ENCODE data around the gene PLG.
"Not testable (repeated sequence)": the region's sequence is repeated elsewhere in the genome, so short reads cannot be mapped to it uniquely, and the experiment has no call there.

The PLG gene

DNA sequence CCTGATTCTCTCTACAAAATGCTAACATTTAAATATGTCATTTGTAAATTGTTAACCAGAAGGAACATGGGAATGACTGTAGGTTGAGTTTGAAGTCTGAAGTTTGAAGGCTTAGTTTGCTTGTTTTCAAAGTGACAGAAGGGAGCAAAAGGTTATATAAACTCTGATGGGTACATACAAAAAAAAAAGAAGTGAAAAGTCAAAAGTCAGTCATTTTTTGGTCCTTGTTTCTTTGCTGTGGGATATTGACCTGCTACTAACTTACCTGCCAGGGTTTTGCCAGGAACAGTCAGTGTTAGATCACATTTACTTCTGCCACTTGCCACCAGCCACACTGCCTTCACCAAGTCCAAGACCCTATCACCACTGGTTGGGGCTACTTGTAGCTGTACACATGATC lies 6.9 kb downstream of the PLG start:
- not testable (repeated sequence) for DNase-seq

GRCh38 chr6:160714731-160715316 lies 12.8 kb downstream of the PLG start:
- DNase-seq: no peak

- DNase-seq: no peak
These were observed 28.9 kb downstream of the PLG start for GRCh38 chr6:160730911-160731310.

DNA sequence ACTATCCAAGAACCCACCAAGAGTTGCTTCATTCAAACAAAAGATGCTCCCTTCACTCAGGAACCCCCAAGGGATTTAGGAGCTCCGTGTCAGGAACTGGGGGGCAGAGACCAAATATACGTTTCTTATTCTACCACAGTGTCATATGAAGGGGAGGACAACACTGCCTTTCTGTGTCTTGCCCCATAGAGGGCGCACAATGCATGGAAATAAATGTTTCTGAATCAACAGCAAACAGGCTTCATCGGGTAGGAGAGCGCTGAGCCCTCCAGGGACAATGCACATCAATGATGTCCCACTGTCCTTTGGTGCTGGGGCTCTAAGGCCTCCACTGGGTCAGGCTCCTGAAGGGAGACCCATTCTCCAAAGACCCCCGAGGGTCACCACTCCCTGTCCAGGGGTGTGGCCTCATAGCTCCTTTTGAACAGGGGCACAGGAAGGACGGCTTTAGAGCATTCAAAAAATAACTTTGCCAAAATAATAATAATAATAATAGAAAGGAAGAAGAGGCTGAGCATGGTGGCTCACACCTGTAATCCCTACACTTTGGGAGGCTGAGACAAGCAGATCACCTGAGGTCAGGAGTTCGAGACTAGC lies 31.1 kb downstream of the PLG start:
- no peak for DNase-seq

- DNase-seq: no peak
These were observed 32.6 kb downstream of the PLG start for GRCh38 chr6:160734627-160735026.

- no peak for DNase-seq
These were observed 33.5 kb downstream of the PLG start for GRCh38 chr6:160735523-160735922.

GRCh38 chr6:160737934-160738333 lies 35.9 kb downstream of the PLG start:
- DNase-seq: no peak

- no peak for DNase-seq
These were observed 37.9 kb downstream of the PLG start for GRCh38 chr6:160739955-160740354.

- DNase-seq: not testable (repeated sequence)
These were observed 39.0 kb downstream of the PLG start for GRCh38 chr6:160741012-160741411.

GRCh38 chr6:160742090-160742489 lies 40.0 kb downstream of the PLG start:
- DNase-seq: no peak

- no peak for DNase-seq
These were observed 48.2 kb downstream of the PLG start for GRCh38 chr6:160750276-160750689.

GRCh38 chr6:160753211-160753610 lies 51.2 kb downstream of the PLG start:
- DNase-seq: not testable (repeated sequence)

- no peak for DNase-seq
These were observed 53.1 kb downstream of the PLG start for GRCh38 chr6:160755165-160755564.

GRCh38 chr6:160756021-160756420 lies 54.0 kb downstream of the PLG start:
- DNase-seq: no peak

DNA sequence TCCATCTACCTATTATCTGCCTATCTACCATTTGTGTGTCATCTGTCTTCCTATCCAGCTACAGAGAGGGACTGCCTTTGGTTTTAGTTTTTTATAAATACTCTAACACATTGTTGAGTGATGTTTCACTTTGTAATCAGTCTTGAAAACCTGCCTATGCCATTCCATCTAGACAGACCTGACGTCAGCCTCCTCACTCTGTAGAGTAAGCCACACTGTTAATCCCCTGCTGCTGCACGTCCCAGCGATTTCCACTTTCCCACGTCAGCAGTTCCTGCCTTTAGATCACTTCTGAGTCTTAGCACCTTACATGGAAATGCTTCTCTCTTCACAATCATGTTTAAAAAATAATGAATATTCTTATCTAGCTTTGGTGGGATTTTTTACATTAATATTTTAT lies 54.8 kb downstream of the PLG start:
- no peak for DNase-seq

DNA sequence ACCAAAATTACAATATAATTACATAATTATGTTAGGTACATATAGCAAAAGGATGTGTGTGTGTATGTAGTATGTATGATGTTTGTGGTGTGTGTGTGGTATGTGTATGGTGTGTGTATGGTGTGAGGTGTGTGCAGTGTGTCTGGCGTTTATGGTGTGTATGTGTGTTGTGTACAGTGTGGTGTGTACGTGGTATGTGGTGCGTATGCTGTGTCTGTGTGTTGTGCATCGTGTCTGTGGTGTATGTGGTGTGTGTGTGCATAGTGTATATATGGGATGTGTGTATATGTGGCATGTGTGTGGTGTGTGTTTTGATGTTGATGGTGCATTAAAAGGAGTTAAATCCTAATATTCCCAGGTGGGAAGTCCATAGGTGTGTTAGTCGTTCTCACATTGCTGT lies 62.8 kb downstream of the PLG start:
- no peak for DNase-seq

DNA sequence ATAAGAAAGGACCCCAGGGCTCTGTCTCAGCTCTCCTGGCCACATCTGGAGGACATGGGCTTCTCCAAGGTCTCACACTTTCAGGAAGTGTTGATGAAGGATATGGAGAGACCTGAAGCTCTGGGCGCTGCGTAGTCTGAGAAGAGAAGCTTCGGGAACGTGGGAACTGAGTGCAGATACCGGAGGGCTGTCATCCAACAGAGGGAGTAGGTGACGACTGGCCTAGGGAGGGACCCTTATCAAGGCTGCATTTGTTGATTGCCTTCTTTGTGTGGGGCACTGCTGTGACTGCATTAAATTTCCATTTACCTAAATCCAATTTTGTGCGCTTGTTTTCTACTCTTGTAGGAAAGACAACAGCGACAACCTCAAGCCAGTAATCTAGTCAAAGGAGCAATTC lies 63.4 kb downstream of the PLG start:
- DNase-seq: no peak

- DNase-seq: no peak
These were observed 64.6 kb downstream of the PLG start for GRCh38 chr6:160766657-160766988.

GRCh38 chr6:160766989-160767646 lies 65.1 kb downstream of the PLG start:
- DNase-seq: peak; percentile 11

DNA sequence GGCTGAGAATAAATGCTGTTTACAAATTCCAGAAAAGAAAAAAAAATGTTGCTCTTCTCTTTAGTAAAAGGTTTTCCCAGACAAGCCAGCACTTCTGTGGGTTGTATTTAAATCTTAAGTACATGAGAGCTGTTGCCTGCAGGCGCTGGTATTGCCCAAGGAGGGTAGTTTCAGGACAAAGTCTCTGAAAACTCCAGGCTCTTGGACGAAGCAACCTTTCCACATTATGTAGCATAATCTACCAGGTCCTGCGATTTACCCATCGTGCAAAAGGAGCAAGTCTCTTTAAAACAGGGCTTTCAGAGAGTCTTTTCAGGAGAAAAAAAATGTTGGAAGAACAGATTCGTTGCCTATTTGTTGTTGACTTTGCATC lies 65.6 kb downstream of the PLG start:
- no peak for DNase-seq

- DNase-seq: no peak
These were observed 66.1 kb downstream of the PLG start for GRCh38 chr6:160768101-160768500.

DNA sequence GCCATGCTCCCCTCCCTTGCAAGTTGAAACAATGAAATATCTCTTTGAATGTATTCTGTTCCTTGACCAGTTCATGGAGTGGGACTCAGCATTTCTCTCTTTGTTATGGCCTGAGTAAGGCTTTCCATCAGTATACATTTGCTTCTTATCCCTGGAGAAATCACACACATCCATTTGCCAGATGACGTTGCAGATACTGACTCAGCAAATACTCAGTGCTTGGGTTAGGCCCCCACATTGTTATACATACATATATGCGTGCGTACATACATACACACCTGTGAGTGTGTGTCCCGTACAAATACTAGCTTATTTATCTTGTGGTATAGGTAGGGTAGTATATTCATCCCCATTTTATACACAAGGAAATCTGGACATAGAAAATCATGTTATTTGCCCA lies 72.4 kb downstream of the PLG start:
- DNase-seq: no peak

GRCh38 chr6:160775792-160776580 lies 73.9 kb downstream of the PLG start:
- no peak for DNase-seq

DNA sequence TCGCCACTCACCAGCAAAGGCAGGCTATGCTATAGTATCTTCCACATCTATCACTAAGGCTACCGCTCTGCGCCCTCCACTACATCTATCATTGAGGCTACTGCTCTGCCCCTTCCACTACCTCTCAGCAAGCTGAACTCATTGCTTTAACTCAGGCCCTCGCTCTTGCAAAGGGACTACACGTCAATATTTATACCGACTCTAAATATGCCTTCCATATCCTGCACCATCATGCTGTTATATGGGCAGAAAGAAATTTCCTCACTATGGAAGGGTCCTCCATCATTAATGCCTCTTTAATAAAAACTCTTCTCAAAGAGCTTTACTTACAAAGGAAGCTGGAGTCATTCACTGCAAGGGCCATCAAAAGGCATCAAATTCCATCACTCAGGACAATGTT lies 77.1 kb downstream of the PLG start:
- not testable (repeated sequence) for DNase-seq
